AG09309 (cell line): ENCODE results near the gene HSPA12A.

ENCODE experiments used
- DNase-seq: peaks from one replicate; pipeline ENCODE4 v3.0.0-alpha.2; 2010; ENCODE audit warnings: low read depth
- H3K4me3 ChIP-seq: 2 replicates; pipeline ENCODE4 v1.5.1; 2011; ENCODE audit warnings: mild to moderate bottlenecking, low read depth, low read length, moderate library complexity; ENCODE audit not compliant: control insufficient read depth
- TF ChIP-seq, protein P1 (sequence below): IDR thresholded peaks from 2 replicates; pipeline ENCODE4 v1.5.1; 2011; ENCODE audit warnings: mild to moderate bottlenecking, low read depth, low read length, inconsistent platforms; ENCODE audit not compliant: insufficient read depth, control insufficient read depth; ENCODE audit errors: missing control alignments

Gene HSPA12A

DNA sequence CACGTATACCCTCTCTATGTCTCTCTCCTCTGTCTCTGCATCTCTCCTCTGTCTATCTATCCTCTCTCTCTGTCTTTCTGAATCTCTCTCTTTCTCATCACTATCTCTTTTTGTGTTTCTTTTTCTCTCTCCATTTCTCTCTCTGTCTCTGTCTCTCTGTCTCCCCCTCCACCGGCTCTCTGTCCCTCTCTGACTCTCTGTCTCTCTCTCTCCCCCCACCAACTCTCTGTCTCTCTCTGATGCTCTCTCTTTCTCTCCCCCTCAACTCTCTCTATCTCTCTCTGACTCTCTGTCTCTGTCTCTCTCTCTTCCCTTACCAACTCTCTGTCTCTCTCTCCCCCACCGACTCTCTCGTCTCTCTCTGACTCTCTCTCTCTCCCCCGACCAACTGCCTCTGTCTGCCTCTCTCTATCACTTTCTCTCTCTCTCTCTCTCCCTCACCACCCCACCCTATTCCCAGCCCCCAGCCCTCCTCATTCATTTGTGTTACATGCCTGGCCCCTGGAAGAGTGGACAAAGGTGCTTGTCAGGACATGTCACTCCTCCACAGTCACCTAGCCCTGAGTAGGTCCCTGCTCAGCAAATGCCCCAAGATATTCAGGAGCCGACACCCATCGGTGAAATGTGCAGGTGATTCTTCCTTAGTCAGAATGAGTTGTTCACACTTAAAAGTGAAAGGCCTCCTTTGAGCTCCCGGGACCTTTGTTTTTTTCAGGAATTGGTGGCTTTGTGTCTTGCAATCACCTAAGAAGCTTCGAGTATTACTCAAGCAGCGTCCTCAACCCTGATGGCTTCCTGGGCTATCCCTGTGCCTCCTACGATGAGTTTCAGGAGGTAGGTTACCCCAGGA is 108.0 kb downstream of the HSPA12A start:
- TF ChIP-seq, protein P1, sequence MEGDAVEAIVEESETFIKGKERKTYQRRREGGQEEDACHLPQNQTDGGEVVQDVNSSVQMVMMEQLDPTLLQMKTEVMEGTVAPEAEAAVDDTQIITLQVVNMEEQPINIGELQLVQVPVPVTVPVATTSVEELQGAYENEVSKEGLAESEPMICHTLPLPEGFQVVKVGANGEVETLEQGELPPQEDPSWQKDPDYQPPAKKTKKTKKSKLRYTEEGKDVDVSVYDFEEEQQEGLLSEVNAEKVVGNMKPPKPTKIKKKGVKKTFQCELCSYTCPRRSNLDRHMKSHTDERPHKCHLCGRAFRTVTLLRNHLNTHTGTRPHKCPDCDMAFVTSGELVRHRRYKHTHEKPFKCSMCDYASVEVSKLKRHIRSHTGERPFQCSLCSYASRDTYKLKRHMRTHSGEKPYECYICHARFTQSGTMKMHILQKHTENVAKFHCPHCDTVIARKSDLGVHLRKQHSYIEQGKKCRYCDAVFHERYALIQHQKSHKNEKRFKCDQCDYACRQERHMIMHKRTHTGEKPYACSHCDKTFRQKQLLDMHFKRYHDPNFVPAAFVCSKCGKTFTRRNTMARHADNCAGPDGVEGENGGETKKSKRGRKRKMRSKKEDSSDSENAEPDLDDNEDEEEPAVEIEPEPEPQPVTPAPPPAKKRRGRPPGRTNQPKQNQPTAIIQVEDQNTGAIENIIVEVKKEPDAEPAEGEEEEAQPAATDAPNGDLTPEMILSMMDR, result no peak
- no peak for DNase-seq
- no peak overlapping the region for H3K4me3 ChIP-seq

GRCh38 chr10:116633216-116633600 is 109.2 kb downstream of the HSPA12A start:
- no peak overlapping the region for H3K4me3 ChIP-seq
- TF ChIP-seq, protein P1, result no peak
- no peak for DNase-seq

GRCh38 chr10:116632596-116633215 is 109.7 kb downstream of the HSPA12A start:
- TF ChIP-seq, protein P1, result no peak
- H3K4me3 ChIP-seq, result no peak overlapping the region
- DNase-seq, result no peak

DNA sequence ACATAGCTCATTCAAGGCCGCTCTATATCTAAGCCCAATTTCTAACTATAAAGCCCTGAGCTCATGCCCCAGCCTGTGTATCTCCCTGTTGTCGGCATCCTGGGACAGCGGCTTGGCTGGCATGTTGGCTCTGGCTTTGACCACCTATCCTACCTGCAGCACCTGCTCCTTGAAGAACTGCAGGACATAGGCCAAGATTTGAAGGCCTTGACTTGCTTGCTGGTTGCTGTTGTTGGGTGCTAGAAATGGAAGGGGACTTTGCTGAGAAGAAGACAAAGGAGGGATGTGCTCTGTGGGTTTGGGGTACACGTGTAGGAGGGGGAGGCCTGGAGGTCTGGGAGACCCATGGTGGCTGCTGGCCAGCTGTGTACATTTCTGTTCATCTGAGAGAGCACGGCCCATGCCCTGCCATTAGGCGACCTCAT is 110.5 kb downstream of the HSPA12A start:
- no peak overlapping the region for H3K4me3 ChIP-seq
- TF ChIP-seq, protein P1, result no peak
- DNase-seq, result no peak

DNA sequence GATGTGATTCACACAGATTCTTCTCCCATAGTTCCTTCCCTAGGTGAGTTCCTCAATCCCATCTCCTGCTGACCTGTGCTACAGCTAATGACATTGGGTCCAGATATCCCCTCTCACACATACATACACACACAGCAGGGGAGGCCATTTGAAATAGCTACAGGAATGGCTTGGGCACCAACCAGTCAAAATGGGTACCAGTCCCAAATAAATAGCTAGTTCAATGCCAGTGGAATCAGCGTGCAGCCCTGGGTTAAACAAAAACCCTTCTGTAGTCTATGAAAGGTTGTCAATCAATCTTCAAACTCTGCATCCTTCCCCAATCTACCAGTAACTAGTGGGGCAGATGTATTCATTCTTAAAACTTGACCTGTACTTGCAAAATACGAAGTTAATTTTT is 112.3 kb downstream of the HSPA12A start:
- no peak for DNase-seq
- TF ChIP-seq, protein P1, result no peak
- H3K4me3 ChIP-seq, result no peak overlapping the region

GRCh38 chr10:116629340-116629739 is 113.0 kb downstream of the HSPA12A start:
- H3K4me3 ChIP-seq, result no peak overlapping the region
- DNase-seq, result no peak
- TF ChIP-seq, protein P1, result no peak
